ENCODE results near the gene SMG6.

GRCh38 chr17:2028737-2029136, 274.8 kb downstream of the SMG6 start:
- TF ChIP-seq CTCF (IDR thresholded peaks at IDR 0.05) (no peak), EZH2 (IDR thresholded peaks at IDR 0.05; ENCODE audit: borderline replicate concordance, insufficient read depth, low read depth, low read length, poor library complexity, severe bottlenecking) (no peak)

All from B cell (primary cell).